Endothelial cell of umbilical vein (primary cell): ENCODE measurements around the gene OR4D2. TPM values are rescaled to one million over a fixed set of nuclear protein-coding genes. Genes with fewer than 3 reads are reported as not detected.
A peak's percentile ranks its signal among the peaks of the same experiment; 100 is the strongest.

Experiments
- BruUV-seq: library from RNA; stranded (reverse); fragments of 400-500 nt; replicated peaks from 2 replicates; lab custom pipeline; 2021; lab: Mats Ljungman, UMichigan
- CTCF ChIA-PET: fragments of 300-600, 350-600 bp; sonication (Branson Sonifier 250); formaldehyde crosslinking; loops from one replicate; lab custom pipeline; 2021; ENCODE audit warnings: antibody characterized with exemption, inconsistent platforms; lab: Charles Lee
- POLR2A ChIA-PET: fragments of 300-600, 350-600 bp; sonication (Branson Sonifier 250); formaldehyde crosslinking; loops from one replicate; lab custom pipeline; 2021; ENCODE audit warnings: antibody characterized with exemption, inconsistent platforms; lab: Charles Lee
- DNase-seq: peaks from one replicate; pipeline ENCODE4 v3.0.0-alpha.2; 2011; ENCODE audit warnings: low read depth, low spot score
- FAIRE-seq: peaks from 2 replicates; lab custom pipeline; 2011; peaks lifted over from hg19 to GRCh38; lab: Jason Lieb, UNC
- H2AFZ ChIP-seq: 2 replicates; pipeline ENCODE4 v1.6.0; 2012; ENCODE audit warnings: low read depth, low read length, control low read depth, inconsistent platforms
- H3K27ac ChIP-seq: 2 replicates; pipeline ENCODE4 v1.5.1; 2011; ENCODE audit warnings: low read depth, mild to moderate bottlenecking, control low read depth, low read length, moderate library complexity; ENCODE audit not compliant: insufficient read depth
- H3K27me3 ChIP-seq, 2 experiments: 2 replicates each; pipeline versions ENCODE4 v1.6.0 to v1.6.1; 2011; ENCODE audit warnings: low read length in 2 of 2, mixed read lengths in 1 of 2; ENCODE audit not compliant: control insufficient read depth in 2 of 2, insufficient read depth in 2 of 2
- H3K36me3 ChIP-seq, 2 experiments: 2 replicates in 1 of 2; 3 replicates in 1 of 2; pipeline ENCODE4 v1.5.1; 2011; ENCODE audit warnings: low read length in 2 of 2, mild to moderate bottlenecking in 1 of 2, moderate library complexity in 1 of 2; ENCODE audit not compliant: control insufficient read depth in 2 of 2, insufficient read depth in 2 of 2; ENCODE audit errors: extremely low read depth in 1 of 2
- H3K4me1 ChIP-seq: 3 replicates; pipeline ENCODE4 v1.5.1; 2011; ENCODE audit warnings: mild to moderate bottlenecking, low read length; ENCODE audit not compliant: control insufficient read depth, insufficient read depth; ENCODE audit errors: extremely low read depth
- H3K4me2 ChIP-seq: 2 replicates; pipeline ENCODE4 v1.6.1; 2011; ENCODE audit warnings: low read length, control low read depth, mixed read lengths; ENCODE audit not compliant: insufficient read depth
- H3K4me3 ChIP-seq, 3 experiments: fragments of 200-600 bp in 1 of 3; sonication (generic), shearing (Covaris generic) in 1 of 3; replicated peaks in 1 of 3; 2 replicates each; pipeline ENCODE4 v1.5.1; 2011 to 2016; ENCODE audit warnings: control low read depth in 3 of 3, low read length in 3 of 3, mild to moderate bottlenecking in 2 of 3, inconsistent platforms in 1 of 3, low read depth in 1 of 3, moderate library complexity in 1 of 3; ENCODE audit not compliant: insufficient read depth in 1 of 3
- H3K79me2 ChIP-seq: 2 replicates; pipeline ENCODE4 v1.6.0; 2012; ENCODE audit warnings: low read length, inconsistent platforms; ENCODE audit not compliant: control insufficient read depth, insufficient read depth
- H3K9ac ChIP-seq: replicated peaks from 2 replicates; pipeline ENCODE3; 2011; ENCODE audit warnings: low read length, control low read depth; ENCODE audit not compliant: insufficient read depth; ENCODE audit errors: extremely low read depth
- H3K9me1 ChIP-seq: replicated peaks from 3 replicates; pipeline ENCODE4 v1.6.0; 2011; ENCODE audit warnings: mild to moderate bottlenecking, low read length; ENCODE audit not compliant: control insufficient read depth, insufficient read depth; ENCODE audit errors: extremely low read depth
- H3K9me3 ChIP-seq: replicated peaks from 2 replicates; pipeline ENCODE4 v1.5.1; 2012; ENCODE audit warnings: low read length, inconsistent platforms; ENCODE audit not compliant: control insufficient read depth, insufficient read depth
- H4K20me1 ChIP-seq: replicated peaks from 2 replicates; pipeline ENCODE3; 2011; ENCODE audit warnings: mild to moderate bottlenecking, low read length; ENCODE audit not compliant: control insufficient read depth, insufficient read depth; ENCODE audit errors: extremely low read depth
- CTCF ChIP-seq, 2 donors: IDR thresholded peaks; 1 replicate in 1 of 2; 2 replicates in 1 of 2; pipeline ENCODE4 v1.5.1; 2011; ENCODE audit warnings: low read length in 2 of 2, mild to moderate bottlenecking in 2 of 2, moderate library complexity in 2 of 2, control low read depth in 1 of 2, inconsistent platforms in 1 of 2, low read depth in 1 of 2; ENCODE audit not compliant: insufficient read depth in 1 of 2; ENCODE audit errors: extremely low read depth in 1 of 2
- EZH2 ChIP-seq: IDR thresholded peaks from 2 replicates; pipeline ENCODE4 v1.6.1; 2012; ENCODE audit warnings: borderline replicate concordance, low read depth, mild to moderate bottlenecking, moderate library complexity, low read length, inconsistent platforms; ENCODE audit not compliant: severe bottlenecking
- FOS ChIP-seq: IDR thresholded peaks from 2 replicates; pipeline ENCODE4 v1.6.1; 2011; ENCODE audit warnings: mild to moderate bottlenecking, low read length, moderate library complexity, borderline replicate concordance; ENCODE audit not compliant: insufficient read depth
- GATA2 ChIP-seq: IDR thresholded peaks from 2 replicates; pipeline ENCODE4 v1.7.0; 2011; ENCODE audit warnings: low read depth, mild to moderate bottlenecking, moderate library complexity, mixed read lengths, low read length; ENCODE audit not compliant: insufficient read length, insufficient read depth
- JUN ChIP-seq: IDR thresholded peaks from 2 replicates; pipeline ENCODE4 v1.6.1; 2011; ENCODE audit warnings: borderline replicate concordance, low read depth; ENCODE audit not compliant: insufficient read length, insufficient read depth
- MAX ChIP-seq: IDR thresholded peaks from 2 replicates; pipeline ENCODE4 v1.6.1; 2011; ENCODE audit not compliant: insufficient read depth, insufficient read length
- MYC ChIP-seq: IDR thresholded peaks from one replicate; pipeline ENCODE4 v1.6.1; 2011; ENCODE audit warnings: mild to moderate bottlenecking, low read depth, low read length
- POLR2A ChIP-seq: IDR thresholded peaks from 2 replicates; pipeline ENCODE4 v1.6.1; 2012; ENCODE audit warnings: low read depth, mild to moderate bottlenecking, control low read depth, low read length
- POLR2AphosphoS5 ChIP-seq: IDR thresholded peaks from 2 replicates; pipeline ENCODE4 v1.6.1; 2012; ENCODE audit warnings: low read depth, mild to moderate bottlenecking, control low read depth, low read length, moderate library complexity; ENCODE audit not compliant: insufficient read depth
- dilution Hi-C: fragments of 300-500 bp; cut with MboI; formaldehyde crosslinking; loops from one replicate; pipeline ENCODE4 v1.15.0; 2019; ENCODE audit warnings: low sequenced_read_pairs; ENCODE audit not compliant: extremely low pct_ligation_motif_present
- intact Hi-C: fragments of 100-400 bp; cut with micrococcal nuclease; formaldehyde crosslinking; loops from one replicate; pipeline ENCODE4 v1.10.0; 2022
- polyA plus RNA-seq, 4 experiments: library from polyadenylated mRNA; depleted of rRNA in 3 of 4; stranded (reverse) in 3 of 4; unstranded in 1 of 4; fragments of >200 nt; gene quantifications; 2 replicates each; pipeline versions ENCODE4 v1.2.1 to v1.2.3, GENCODE V29; 2011 to 2012; ENCODE audit warnings: missing spikeins in 1 of 4
- total RNA-seq: library from RNA; stranded (reverse); gene quantifications from 2 replicates; pipeline ENCODE4 v1.2.3, GENCODE V29; 2021

The OR4D2 gene
- total and polyA plus RNA-seq, 2 donors (not counting 3 experiments of a cell fraction or from before 2014, with no cell fraction given): not detected

- FAIRE-seq: peak; percentile 77
These were observed 53.0 kb downstream of the OR4D2 start for GRCh38 chr17:58219789-58220183.

More at GRCh38 chr17:58219789-58220183, 53.0 kb downstream of the OR4D2 start:
- peak overlapping the region; percentile 60 for H2AFZ ChIP-seq
- no peaks in the 10 kb centered on the region for H3K79me2 ChIP-seq
- dilution Hi-C loops: no loop called here
- ChIA-PET CTCF (interaction anchor here (0.8 to 2.2 kb wide), 10 partner anchors 9 to 387 kb away, joined by 3 to 14 read pairs (median 4); partner anchors contain the start of gene SUPT4H1), POLR2A (no interaction called here)
- H4K20me1 ChIP-seq: no peaks in the 10 kb centered on the region
- peak overlapping the region; percentile 82 for H3K4me2 ChIP-seq
- H3K9me3 ChIP-seq: no peaks in the 10 kb centered on the region
- peak overlapping the region; percentile 12 for H3K27ac ChIP-seq
- BruUV-seq: no TSS peak
- DNase-seq: peak; percentile 61
- TF ChIP-seq JUN: no peak
- no peak for TF ChIP-seq MYC
- no peak for TF ChIP-seq MAX
- no peak for TF ChIP-seq GATA2
- TF ChIP-seq FOS: no peak
- TF ChIP-seq CTCF (IDR thresholded peaks at IDR 0.05; ENCODE audit: extremely low read depth in 1 of 2, insufficient read depth in 1 of 2, low read depth in 1 of 2, low read length in 2 of 2): no peak
- no peak for TF ChIP-seq POLR2A
- TF ChIP-seq EZH2: no peak
- TF ChIP-seq POLR2AphosphoS5: no peak
- no peaks in the 10 kb centered on the region for H3K9me1 ChIP-seq
- intact Hi-C loops: loop anchor here (1.0 to 2.0 kb wide), 2 partner anchors 30 to 135 kb away; no protein-coding TSS in a partner anchor
- H3K27me3 ChIP-seq: no peaks in the 10 kb centered on the region
- peak overlapping the region in 1 of 3 experiments; percentile 24 for H3K4me3 ChIP-seq
- no peaks in the 10 kb centered on the region for H3K36me3 ChIP-seq
- H3K4me1 ChIP-seq: peaks cover 16% of the 10 kb centered on the region
- H3K9ac ChIP-seq: peak overlapping the region; percentile 7

Other genes starting within 250 kb of the OR4D2 start
- gene CUEDC1, start 211.6 kb upstream of the OR4D2 start, total RNA-seq: 27.7 and 28.5 TPM in 2 replicates
- gene CUEDC1, start 211.6 kb upstream of the OR4D2 start, polyA plus RNA-seq: 15.8 and 16.5 TPM in 2 replicates
- 58.2 and 59.0 TPM in 2 replicates for gene VEZF1, start 178.7 kb upstream of the OR4D2 start, total RNA-seq
- gene VEZF1, start 178.7 kb upstream of the OR4D2 start, polyA plus RNA-seq: 26.9 and 27.8 TPM in 2 replicates
- 309 and 316 TPM in 2 replicates for gene SRSF1, start 159.7 kb upstream of the OR4D2 start, total RNA-seq
- 133 and 147 TPM in 2 replicates for gene SRSF1, start 159.7 kb upstream of the OR4D2 start, polyA plus RNA-seq
- 17.1 and 19.0 TPM in 2 replicates for gene DYNLL2, start 83.6 kb upstream of the OR4D2 start, total RNA-seq
- 6.8 and 7.4 TPM in 2 replicates for gene DYNLL2, start 83.6 kb upstream of the OR4D2 start, polyA plus RNA-seq
- not detected in 2 replicates for gene OR4D1, start 18.6 kb upstream of the OR4D2 start, total RNA-seq
- not detected in 2 replicates for gene OR4D1, start 18.6 kb upstream of the OR4D2 start, polyA plus RNA-seq
- gene EPX, start 25.7 kb downstream of the OR4D2 start, total RNA-seq: not detected in 2 replicates
- gene EPX, start 25.7 kb downstream of the OR4D2 start, polyA plus RNA-seq: not detected in 2 replicates
- 12.2 and 16.3 TPM in 2 replicates for gene MKS1, start 52.3 kb downstream of the OR4D2 start, total RNA-seq
- 13.2 TPM in 2 replicates for gene MKS1, start 52.3 kb downstream of the OR4D2 start, polyA plus RNA-seq
- gene LPO, start 71.6 kb downstream of the OR4D2 start, total RNA-seq: not detected in 2 replicates
- gene LPO, start 71.6 kb downstream of the OR4D2 start, polyA plus RNA-seq: not detected in 2 replicates
- not detected in 2 replicates for gene MPO, start 114.0 kb downstream of the OR4D2 start, total RNA-seq
- 0.02 TPM in 1 of 2 replicates, not detected in the other for gene MPO, start 114.0 kb downstream of the OR4D2 start, polyA plus RNA-seq
- gene TSPOAP1, start 161.8 kb downstream of the OR4D2 start, total RNA-seq: not detected in 2 replicates
- gene TSPOAP1, start 161.8 kb downstream of the OR4D2 start, polyA plus RNA-seq: not detected in 2 replicates
- gene SUPT4H1, start 185.2 kb downstream of the OR4D2 start, total RNA-seq: 70.9 and 77.5 TPM in 2 replicates
- 112 and 154 TPM in 2 replicates for gene SUPT4H1, start 185.2 kb downstream of the OR4D2 start, polyA plus RNA-seq